ENCODE data around the gene TRAM2. TPM values are rescaled to one million over a fixed set of nuclear protein-coding genes. Genes with fewer than 3 reads are reported as not detected.

The TRAM2 gene
- total and polyA plus RNA-seq, 2 of the 8 experiments (the other 6 are each of a cell fraction or from before 2014, with no cell fraction given), result 9.0 to 21.4 TPM

- TF ChIP-seq YY1 (IDR thresholded peaks at IDR 0.05; ENCODE audit: low read depth, low read length) (no peak), HDAC6 (IDR thresholded peaks at IDR 0.05; ENCODE audit: low read depth, low read length) (no peak), TBP (IDR thresholded peaks at IDR 0.05; ENCODE audit: low read depth, low read length) (no peak), RAD21 (IDR thresholded peaks at IDR 0.05 in 1 of 2, conservative IDR thresholded peaks at IDR 0.05 in 1 of 2; ENCODE audit: low read depth in 2 of 2, low read length in 2 of 2) (no peak)
These were observed 5.6 kb upstream of the TRAM2 start (continued) for GRCh38 chr6:52582446-52582845.
